Activated CD8-positive, alpha-beta memory T cell treated with anti-CD3 and anti-CD28 coated beads, Interleukin-2, amount 50 U/mL, for 24 hours (primary cell): ENCODE data around the gene GPBP1L1.
A peak's percentile ranks its signal among the peaks of the same experiment; 100 is the strongest.

Source experiments
- DNase-seq: peaks from one replicate; pipeline ENCODE4 v3.0.0-alpha.2; 2020; ENCODE audit errors: extremely low read depth

Gene GPBP1L1

DNA sequence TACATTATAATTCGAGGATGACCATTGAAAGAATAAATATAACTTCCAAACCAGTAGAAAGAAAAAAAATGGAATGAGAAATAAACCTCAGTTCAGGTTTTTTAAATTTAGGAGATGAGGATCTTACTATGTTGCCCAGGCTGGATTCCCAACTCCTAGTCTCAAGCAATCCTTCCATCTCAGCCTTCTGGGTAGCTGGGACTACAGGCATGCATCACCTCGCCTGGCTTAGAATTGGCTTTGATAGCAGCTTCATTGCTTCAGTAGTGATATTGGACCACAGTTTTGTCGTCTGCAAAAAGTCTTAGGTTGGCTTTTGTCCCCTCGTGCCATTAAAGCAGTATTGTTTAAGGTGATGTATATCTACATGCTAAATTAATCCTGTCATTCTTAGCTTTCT lies 99.6 kb downstream of the GPBP1L1 start:
- DNase-seq: no peak

DNA sequence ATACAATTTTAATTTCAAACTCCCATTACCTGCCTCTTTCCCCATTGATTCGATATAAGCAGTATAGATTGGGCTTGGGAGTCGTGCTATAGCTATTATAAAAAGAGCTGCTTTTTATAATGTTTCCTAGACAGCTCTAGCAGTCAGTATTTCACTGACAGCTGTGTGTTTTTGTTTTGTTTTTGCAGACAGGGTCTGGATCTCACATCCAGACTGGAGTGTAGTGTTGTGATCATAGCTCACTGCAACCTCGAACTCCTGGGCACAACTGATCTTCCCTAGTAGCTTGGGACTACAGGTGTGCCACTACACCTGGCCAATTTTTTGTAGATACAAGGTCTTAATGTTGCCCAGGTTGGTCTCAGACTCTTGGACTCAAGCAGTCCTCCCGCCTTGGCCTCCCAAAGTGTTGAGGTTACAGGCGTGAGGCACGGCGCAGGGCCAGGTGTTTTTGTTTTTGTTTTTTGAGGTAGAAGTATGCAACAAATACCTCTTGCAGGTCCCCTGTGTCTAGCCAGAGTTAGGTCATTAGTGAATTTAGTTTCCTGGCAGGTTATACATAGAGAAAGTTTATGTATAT lies 100.7 kb downstream of the GPBP1L1 start:
- no peak for DNase-seq

DNA sequence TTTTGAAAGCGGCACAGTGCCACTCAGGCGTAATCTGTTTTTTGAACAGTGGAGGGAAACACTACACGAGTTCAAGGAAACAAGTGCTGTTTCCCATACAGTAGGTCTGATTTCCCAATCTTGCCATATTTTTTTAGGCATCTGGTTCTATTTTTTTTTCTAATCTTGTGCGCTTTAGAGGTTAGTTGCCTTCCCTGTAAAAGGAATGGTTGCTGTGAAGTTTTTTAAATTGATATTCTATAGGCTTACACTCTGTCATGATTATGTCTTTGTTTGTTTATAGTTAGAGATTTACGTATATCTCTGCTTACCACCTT lies 101.3 kb downstream of the GPBP1L1 start:
- DNase-seq: no peak

DNA sequence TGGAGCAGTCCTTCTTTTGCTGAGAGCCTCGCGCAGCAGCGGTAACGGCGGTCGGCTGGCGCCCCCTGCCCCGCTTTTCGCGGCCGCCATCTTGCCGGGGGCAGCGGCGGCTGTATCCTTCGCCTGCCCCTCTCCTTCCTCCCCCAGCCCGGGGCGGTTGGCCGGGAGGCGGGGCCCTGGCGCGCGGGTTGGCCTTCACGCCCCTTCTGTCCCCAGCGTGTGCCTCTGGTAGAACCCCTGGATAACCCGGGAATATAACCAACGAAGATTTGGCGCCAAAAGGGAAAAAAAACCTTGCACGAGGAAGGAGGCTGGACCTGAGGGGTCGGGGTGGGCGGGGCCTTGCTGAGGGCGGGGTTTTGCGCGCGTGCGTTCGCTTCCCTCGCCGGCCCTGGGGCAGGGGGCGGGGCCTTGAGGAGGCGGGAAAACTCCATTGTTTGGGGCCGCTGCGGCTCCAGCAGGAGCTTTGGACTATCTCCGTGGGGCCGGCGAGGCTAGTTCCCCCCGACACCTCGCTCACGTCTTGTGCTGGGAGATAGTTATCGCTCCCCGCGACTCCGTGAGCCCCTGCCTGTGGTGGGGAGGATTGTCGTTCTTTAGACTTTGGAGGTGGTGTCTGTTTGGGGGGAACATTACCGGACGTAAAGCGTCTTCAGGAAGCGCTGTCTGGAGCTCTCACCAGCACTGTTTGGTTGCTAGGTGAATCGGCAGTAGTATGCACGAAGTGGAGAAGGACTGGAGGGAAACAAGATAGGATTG lies 101.8 kb downstream of the GPBP1L1 start:
- DNase-seq: peak; percentile 66

DNA sequence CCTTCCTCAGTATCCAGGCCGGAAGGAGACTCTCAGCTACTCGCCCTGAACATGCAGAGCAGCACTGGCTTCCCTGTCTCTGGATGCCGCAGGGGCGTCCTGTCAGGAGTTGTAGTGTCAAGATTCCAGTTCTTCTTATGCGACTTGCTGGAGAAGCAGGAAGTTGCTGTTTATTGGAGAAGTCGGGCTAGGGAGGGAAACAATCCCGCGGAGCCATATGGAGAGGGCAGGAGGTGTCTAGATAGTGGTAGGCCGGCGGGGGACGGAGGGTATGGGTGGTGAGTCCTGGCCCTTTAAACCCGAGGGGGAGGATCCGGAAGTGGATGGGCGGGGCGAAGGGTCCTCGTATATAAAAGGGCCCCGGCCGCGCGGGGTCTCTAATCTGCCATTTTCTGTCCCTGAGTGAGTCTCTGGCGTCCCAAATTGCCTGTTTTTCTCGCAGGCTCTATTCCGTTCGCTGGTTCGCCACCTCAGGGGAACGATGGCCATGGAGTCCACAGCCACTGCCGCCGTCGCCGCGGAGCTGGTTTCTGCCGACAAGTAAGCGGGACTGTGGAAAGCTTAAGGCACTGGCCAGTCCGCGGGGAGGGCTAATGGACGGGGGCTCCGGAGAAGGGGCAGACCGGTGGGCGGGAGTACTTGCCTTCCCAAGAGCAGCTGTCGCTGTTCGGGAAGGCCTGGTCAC lies 102.5 kb downstream of the GPBP1L1 start, which contains the start of gene NASP:
NASP (plus strand) TSS at position 376 of the 685 bp plus-strand sequence; CDS start at position 482, 106 bp downstream.
- DNase-seq: peak; percentile 80

DNA sequence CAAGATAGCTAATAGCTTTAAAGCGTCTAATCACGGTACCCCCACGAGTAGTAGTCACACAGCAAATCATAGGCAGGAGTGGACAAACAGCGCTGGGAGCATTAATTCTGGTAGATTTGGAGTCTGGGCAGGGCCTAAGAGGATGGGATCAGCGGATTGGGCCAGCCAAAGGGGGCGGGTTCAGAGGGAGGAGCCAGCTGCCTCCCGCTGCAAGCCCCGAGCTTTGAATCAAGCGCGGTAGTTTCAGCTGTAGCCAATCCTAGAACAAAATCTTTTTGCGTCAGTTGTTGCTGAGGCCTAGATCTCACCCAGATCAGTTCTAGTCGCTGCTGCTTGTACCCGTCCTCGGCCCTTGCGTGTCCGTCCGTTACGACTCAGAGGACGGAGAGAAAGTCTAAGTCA lies 103.1 kb downstream of the GPBP1L1 start:
- DNase-seq: peak; percentile 81
